GM10248 (cell line): Measurements from ENCODE around the gene SEC24C.

Source experiments
- CTCF ChIA-PET: fragments of 300-600 bp; sonication (Branson Sonifier 250); formaldehyde crosslinking; extraction: SDS; loops from one replicate; lab custom pipeline; 2021; ENCODE audit warnings: antibody characterized with exemption; lab: Yijun Ruan, JAX
- POLR2A ChIA-PET: fragments of 350-650 bp; sonication (Branson Sonifier 250); formaldehyde crosslinking; extraction: SDS; loops from one replicate; lab custom pipeline; 2020; ENCODE audit warnings: antibody characterized with exemption; lab: Yijun Ruan, JAX
- DNase-seq: peaks from one replicate; pipeline ENCODE4 v3.0.0; 2012; ENCODE audit errors: extremely low spot score
- CTCF ChIP-seq: IDR thresholded peaks from 2 replicates; pipeline ENCODE4 v1.5.1; 2012; ENCODE audit warnings: mild to moderate bottlenecking, low read depth; ENCODE audit errors: extremely low read depth, missing control alignments, control extremely low read depth

Gene SEC24C

DNA sequence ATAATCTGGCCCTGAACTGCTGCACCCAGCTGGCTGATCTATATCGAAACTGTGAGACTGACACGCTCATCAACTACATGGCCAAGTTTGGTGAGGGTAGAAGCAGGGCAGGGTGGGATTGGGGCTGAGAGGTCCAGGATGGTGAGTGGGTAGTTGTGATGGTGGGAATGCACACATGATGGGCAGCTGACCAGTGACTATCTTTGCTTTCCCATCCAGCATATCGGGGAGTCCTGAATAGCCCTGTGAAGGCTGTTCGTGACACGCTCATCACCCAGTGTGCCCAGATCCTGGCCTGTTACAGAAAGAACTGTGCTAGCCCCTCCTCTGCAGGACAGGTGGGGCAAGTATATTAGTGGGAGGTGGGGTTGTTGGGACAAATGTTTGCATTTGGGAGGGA lies 25.2 kb downstream of the SEC24C start:
- ChIA-PET CTCF (interaction anchor here (0.9 to 6.4 kb wide), 7 partner anchors 9 to 110 kb away, joined by 3 to 32 read pairs (median 4); no protein-coding TSS in a partner anchor), POLR2A (interaction anchor here (0.8 to 1.7 kb wide), 3 partner anchors 9 to 22 kb away, joined by 3 to 8 read pairs (median 5); no protein-coding TSS in a partner anchor)
- no peak for DNase-seq
- no peak for TF ChIP-seq CTCF

GRCh38 chr10:73771722-73772280 lies 27.6 kb downstream of the SEC24C start:
- CTCF ChIA-PET, result interaction anchor here (1.2 to 6.4 kb wide), 13 partner anchors 9 to 117 kb away, joined by 3 to 32 read pairs (median 4); partner anchors contain the start of gene CHCHD1
- no peak for TF ChIP-seq CTCF
- peak; percentile 87 for DNase-seq

DNA sequence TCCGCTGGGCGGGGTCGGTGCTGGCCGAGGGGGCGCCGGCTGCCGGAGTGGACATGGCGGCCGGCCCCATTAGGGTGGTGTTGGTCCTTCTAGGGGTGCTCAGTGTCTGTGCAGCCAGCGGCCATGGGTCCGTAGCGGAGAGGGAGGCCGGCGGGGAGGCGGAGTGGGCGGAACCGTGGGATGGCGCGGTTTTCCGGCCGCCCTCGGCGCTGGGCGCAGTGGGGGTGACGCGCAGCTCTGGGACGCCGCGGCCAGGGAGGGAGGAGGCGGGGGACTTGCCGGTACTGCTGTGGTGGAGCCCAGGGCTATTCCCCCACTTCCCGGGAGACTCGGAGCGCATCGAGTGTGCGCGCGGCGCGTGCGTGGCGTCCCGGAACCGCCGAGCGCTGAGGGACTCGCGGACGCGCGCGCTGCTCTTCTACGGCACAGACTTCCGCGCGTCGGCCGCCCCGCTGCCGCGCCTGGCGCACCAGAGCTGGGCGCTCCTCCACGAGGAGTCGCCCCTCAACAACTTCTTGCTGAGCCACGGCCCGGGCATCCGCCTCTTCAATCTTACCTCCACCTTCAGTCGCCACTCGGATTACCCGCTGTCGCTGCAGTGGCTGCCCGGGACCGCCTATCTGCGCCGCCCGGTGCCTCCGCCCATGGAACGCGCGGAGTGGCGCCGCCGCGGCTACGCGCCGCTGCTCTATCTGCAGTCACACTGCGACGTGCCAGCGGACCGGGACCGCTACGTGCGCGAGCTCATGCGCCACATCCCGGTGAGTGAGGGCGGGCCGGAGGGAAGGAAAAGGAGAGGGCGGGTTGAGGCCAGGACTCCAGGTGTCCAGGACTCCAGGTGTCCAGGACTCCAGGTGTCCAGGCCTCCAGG lies 28.3 kb downstream of the SEC24C start:
- CTCF ChIA-PET, result interaction anchor here (1.0 to 6.4 kb wide), 13 partner anchors 9 to 114 kb away, joined by 3 to 32 read pairs (median 5); partner anchors contain the start of genes CHCHD1 and ZSWIM8
- POLR2A ChIA-PET, result interaction anchor here (0.7 to 2.2 kb wide), 6 partner anchors 9 to 42 kb away, joined by 3 to 10 read pairs (median 4); partner anchors contain the start of genes CHCHD1 and SEC24C

More at GRCh38 chr10:73771722-73772280, 27.6 kb downstream of the SEC24C start:
- POLR2A ChIA-PET, result interaction anchor here (1.7 to 2.2 kb wide), 3 partner anchors 8 to 28 kb away, joined by 6 to 10 read pairs (median 9); partner anchors contain the start of genes CHCHD1 and SEC24C

DNA sequence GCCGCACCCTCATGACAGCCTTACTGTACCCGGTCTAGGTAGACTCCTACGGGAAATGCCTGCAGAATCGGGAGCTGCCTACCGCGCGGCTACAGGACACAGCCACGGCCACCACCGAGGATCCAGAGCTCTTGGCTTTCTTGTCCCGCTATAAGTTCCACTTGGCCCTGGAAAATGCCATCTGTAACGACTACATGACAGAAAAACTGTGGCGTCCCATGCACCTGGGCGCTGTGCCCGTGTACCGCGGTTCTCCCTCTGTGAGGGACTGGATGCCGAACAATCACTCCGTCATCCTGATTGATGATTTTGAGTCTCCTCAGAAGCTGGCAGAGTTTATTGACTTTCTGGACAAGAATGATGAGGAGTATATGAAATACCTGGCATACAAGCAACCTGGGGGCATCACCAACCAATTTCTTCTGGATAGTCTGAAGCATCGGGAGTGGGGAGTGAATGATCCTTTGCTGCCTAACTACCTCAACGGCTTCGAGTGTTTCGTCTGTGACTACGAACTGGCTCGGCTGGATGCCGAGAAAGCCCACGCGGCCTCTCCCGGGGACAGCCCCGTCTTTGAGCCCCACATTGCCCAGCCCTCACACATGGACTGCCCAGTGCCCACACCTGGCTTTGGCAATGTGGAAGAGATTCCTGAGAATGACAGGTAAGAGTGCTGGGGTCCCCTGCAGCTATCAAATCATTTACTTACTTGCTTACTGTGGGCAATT lies 29.1 kb downstream of the SEC24C start:
- no peak for DNase-seq
- ChIA-PET POLR2A (interaction anchor here (0.7 to 2.2 kb wide), 6 partner anchors 8 to 43 kb away, joined by 3 to 10 read pairs (median 4); partner anchors contain the start of genes CHCHD1 and SEC24C), CTCF (interaction anchor here (1.0 to 4.6 kb wide), 9 partner anchors 7 to 168 kb away, joined by 3 to 23 read pairs (median 6); partner anchors contain the start of genes CHCHD1 and ZSWIM8)
- TF ChIP-seq CTCF, result no peak

More for the DNA sequence above, 28.3 kb downstream of the SEC24C start:
- no peak for TF ChIP-seq CTCF
- DNase-seq, result peak; percentile 82

DNA sequence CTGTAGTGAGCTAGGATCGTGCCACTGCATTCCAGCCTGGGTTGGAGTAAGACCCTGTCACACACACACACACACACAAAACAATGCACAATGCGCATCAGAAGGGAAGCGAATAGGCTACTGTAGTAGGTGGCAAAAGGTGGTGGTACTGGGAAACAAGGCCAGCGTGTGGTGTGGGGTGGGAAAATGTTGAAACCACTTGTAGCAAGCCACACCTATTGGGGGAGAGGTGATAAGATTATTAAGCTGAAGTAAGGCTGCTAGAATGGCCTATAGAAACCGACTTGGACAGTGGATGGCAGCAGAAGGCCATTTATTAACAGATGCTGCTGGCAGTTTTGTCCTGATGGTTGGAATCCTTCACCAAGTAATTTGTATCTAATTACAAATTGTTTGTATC lies 30.5 kb downstream of the SEC24C start:
- ChIA-PET CTCF (interaction anchor here (1.0 to 4.6 kb wide), 5 partner anchors 9 to 166 kb away, joined by 3 to 23 read pairs (median 6); no protein-coding TSS in a partner anchor), POLR2A (no interaction called here)
- DNase-seq, result no peak
- peak; percentile 32 for TF ChIP-seq CTCF
